ENCODE data around the gene TARS1.

- no peak for TF ChIP-seq FOXK2 (IDR thresholded peaks at IDR 0.05)
- TF ChIP-seq SP1 (IDR thresholded peaks at IDR 0.05) = no peak
- TF ChIP-seq PKNOX1 (IDR thresholded peaks at IDR 0.05) = no peak
- TF ChIP-seq CTBP1 (IDR thresholded peaks at IDR 0.05; ENCODE audit: borderline replicate concordance) = no peak
- no peak for TF ChIP-seq FOXM1 (IDR thresholded peaks at IDR 0.05; ENCODE audit: borderline replicate concordance)
- TF ChIP-seq NFRKB (IDR thresholded peaks at IDR 0.05) = no peak
- no peak for TF ChIP-seq SUZ12 (IDR thresholded peaks at IDR 0.05)
- TF ChIP-seq BHLHE40 (IDR thresholded peaks at IDR 0.05; ENCODE audit: borderline replicate concordance) = no peak
- TF ChIP-seq ARNT (IDR thresholded peaks at IDR 0.05) = no peak
Observed at GRCh38 chr5:33411498-33411897, 29.3 kb upstream of the TARS1 start.
